Uterine smooth muscle cell (primary cell): ENCODE data around the gene KRTAP3-2. TPM values are rescaled to one million over a fixed set of nuclear protein-coding genes. Genes with fewer than 3 reads are reported as not detected.

Source experiments
- total RNA-seq: library from RNA; depleted of rRNA; stranded (reverse); fragments of >200 nt; gene quantifications from 2 replicates; pipeline ENCODE4 v1.2.3, GENCODE V29; 2014

KRTAP3-2 gene
- total RNA-seq: not detected in 2 replicates

GRCh38 chr17:40999563-40999962 lies at the start of gene KRTAP3-2:
Gene KRTAP3-2, minus strand, starts transcription at chr17:40999906. Its CDS starts 53 bp downstream, at chr17:40999853.

GRCh38 chr17:41046735-41047465 lies 47.2 kb upstream of the KRTAP3-2 start, which contains the start of gene KRTAP2-1:
Gene KRTAP2-1, minus strand, starts transcription at chr17:41047316. Its CDS starts 49 bp downstream, at chr17:41047267.

GRCh38 chr17:41040783-41041571 lies 41.3 kb upstream of the KRTAP3-2 start, which contains the start of gene KRTAP1-1:
Gene KRTAP1-1, minus strand, starts transcription at chr17:41041450. Its CDS starts 53 bp downstream, at chr17:41041397.

GRCh38 chr17:41034346-41034935 lies 34.7 kb upstream of the KRTAP3-2 start, which contains the start of gene KRTAP1-3:
Gene KRTAP1-3, minus strand, starts transcription at chr17:41034874. Its CDS starts 53 bp downstream, at chr17:41034821.

GRCh38 chr17:41029633-41030245 lies 30.0 kb upstream of the KRTAP3-2 start, which contains the start of gene KRTAP1-4:
Gene KRTAP1-4, minus strand, starts transcription at chr17:41030195. Its CDS starts 117 bp downstream, at chr17:41030078.

GRCh38 chr17:41026715-41027471 lies 27.2 kb upstream of the KRTAP3-2 start, which contains the start of gene KRTAP1-5:
Gene KRTAP1-5, minus strand, starts transcription at chr17:41027208. Its CDS starts 53 bp downstream, at chr17:41027155.

GRCh38 chr17:41008811-41009210 lies 9.1 kb upstream of the KRTAP3-2 start, which contains the start of gene KRTAP3-1:
Gene KRTAP3-1, minus strand, starts transcription at chr17:41009128. Its CDS starts 54 bp downstream, at chr17:41009074.

GRCh38 chr17:40993839-40994238 lies 5.9 kb downstream of the KRTAP3-2 start, which contains the start of gene KRTAP3-3:
Gene KRTAP3-3, minus strand, starts transcription at chr17:40994164. Its CDS starts 67 bp downstream, at chr17:40994097.

GRCh38 chr17:40984226-40984625 lies 15.5 kb downstream of the KRTAP3-2 start, which contains the start of gene KRT40:
Gene KRT40, minus strand, starts transcription at chr17:40984326. Its CDS starts 53 bp downstream, at chr17:40984273.

GRCh38 chr17:40966848-40967247 lies 32.9 kb downstream of the KRTAP3-2 start, which contains the start of gene KRT39:
Gene KRT39, minus strand, starts transcription at chr17:40966948. Its CDS starts 92 bp downstream, at chr17:40966856.

Other genes starting within 250 kb of the KRTAP3-2 start
- gene KRT25, start 244.6 kb downstream of the KRTAP3-2 start, total RNA-seq: not detected in 2 replicates
- gene KRT26, start 227.7 kb downstream of the KRTAP3-2 start, total RNA-seq: not detected in 2 replicates
- not detected in 2 replicates for gene KRT27, start 217.4 kb downstream of the KRTAP3-2 start, total RNA-seq
- gene KRT28, start 199.9 kb downstream of the KRTAP3-2 start, total RNA-seq: not detected in 2 replicates
- gene KRT10, start 177.3 kb downstream of the KRTAP3-2 start, total RNA-seq: 2.3 and 4.0 TPM in 2 replicates
- under 0.01 TPM in 1 of 2 replicates, not detected in the other for gene KRT12, start 132.7 kb downstream of the KRTAP3-2 start, total RNA-seq
- 0.22 TPM in 1 of 2 replicates, not detected in the other for gene KRT20, start 114.7 kb downstream of the KRTAP3-2 start, total RNA-seq
- gene KRT23, start 62.3 kb downstream of the KRTAP3-2 start, total RNA-seq: 0.50 and 0.55 TPM in 2 replicates
- gene KRT39, start 33.0 kb downstream of the KRTAP3-2 start, total RNA-seq: 0.11 TPM in 1 of 2 replicates, not detected in the other
- gene KRT40, start 15.6 kb downstream of the KRTAP3-2 start, total RNA-seq: not detected in 2 replicates
- gene KRTAP3-3, start 5.7 kb downstream of the KRTAP3-2 start, total RNA-seq: not detected in 2 replicates
- gene KRTAP3-1, start 9.2 kb upstream of the KRTAP3-2 start, total RNA-seq: not detected in 2 replicates
- gene KRTAP1-5, start 27.3 kb upstream of the KRTAP3-2 start, total RNA-seq: 32.6 and 54.1 TPM in 2 replicates
- gene KRTAP1-4, start 30.3 kb upstream of the KRTAP3-2 start, total RNA-seq: not detected in 2 replicates
- not detected in 2 replicates for gene KRTAP1-3, start 35.0 kb upstream of the KRTAP3-2 start, total RNA-seq
- 0.55 and 0.87 TPM in 2 replicates for gene KRTAP1-1, start 41.5 kb upstream of the KRTAP3-2 start, total RNA-seq
- not detected in 2 replicates for gene KRTAP2-1, start 47.4 kb upstream of the KRTAP3-2 start, total RNA-seq
- gene KRTAP2-2, start 55.3 kb upstream of the KRTAP3-2 start, total RNA-seq: not detected in 2 replicates
- 0.12 and 1.00 TPM in 2 replicates for gene KRTAP2-3, start 60.2 kb upstream of the KRTAP3-2 start, total RNA-seq
- not detected in 2 replicates for gene KRTAP2-4, start 66.0 kb upstream of the KRTAP3-2 start, total RNA-seq
- not detected in 2 replicates for gene KRTAP4-7, start 84.2 kb upstream of the KRTAP3-2 start, total RNA-seq
- gene KRTAP4-8, start 98.2 kb upstream of the KRTAP3-2 start, total RNA-seq: not detected in 2 replicates
- gene KRTAP4-16, start 102.3 kb upstream of the KRTAP3-2 start, total RNA-seq: not detected in 2 replicates
- 0.12 TPM in 1 of 2 replicates, not detected in the other for gene KRTAP4-9, start 105.5 kb upstream of the KRTAP3-2 start, total RNA-seq
- gene KRTAP4-11, start 118.5 kb upstream of the KRTAP3-2 start, total RNA-seq: not detected in 2 replicates
- gene KRTAP4-12, start 124.3 kb upstream of the KRTAP3-2 start, total RNA-seq: not detected in 2 replicates
- not detected in 2 replicates for gene KRTAP4-6, start 140.6 kb upstream of the KRTAP3-2 start, total RNA-seq
- not detected in 2 replicates for gene KRTAP4-5, start 149.9 kb upstream of the KRTAP3-2 start, total RNA-seq
- not detected in 2 replicates for gene KRTAP4-4, start 160.8 kb upstream of the KRTAP3-2 start, total RNA-seq
- gene KRTAP4-3, start 168.3 kb upstream of the KRTAP3-2 start, total RNA-seq: not detected in 2 replicates
- not detected in 2 replicates for gene KRTAP4-2, start 178.3 kb upstream of the KRTAP3-2 start, total RNA-seq
- gene KRTAP4-1, start 185.0 kb upstream of the KRTAP3-2 start, total RNA-seq: 0.11 TPM in 1 of 2 replicates, not detected in the other
- gene KRTAP9-1, start 190.0 kb upstream of the KRTAP3-2 start, total RNA-seq: not detected in 2 replicates
- not detected in 2 replicates for gene KRTAP9-2, start 226.7 kb upstream of the KRTAP3-2 start, total RNA-seq
- not detected in 2 replicates for gene KRTAP9-3, start 232.5 kb upstream of the KRTAP3-2 start, total RNA-seq
- gene KRTAP9-8, start 238.1 kb upstream of the KRTAP3-2 start, total RNA-seq: not detected in 2 replicates
- not detected in 2 replicates for gene KRTAP9-4, start 249.8 kb upstream of the KRTAP3-2 start, total RNA-seq